Breast epithelium (tissue), 4 donors: ENCODE measurements around the gene PLEKHM3. TPM values are rescaled to one million over a fixed set of nuclear protein-coding genes. Genes with fewer than 3 reads are reported as not detected.
"Not testable (repeated sequence)": the region's sequence is repeated elsewhere in the genome, so short reads cannot be mapped to it uniquely, and the experiment has no call there.

Source experiments
- DNase-seq, 2 donors: peaks; one replicate each; pipeline ENCODE4 v3.0.0-alpha.2; 2019; ENCODE audit warnings: low spot score in 2 of 2
- H3K27ac ChIP-seq, 2 donors: fragments of 200-600 bp; sonication (generic) in 1 of 2; one replicate each; pipeline ENCODE4 v1.5.1; 2016 to 2019; ENCODE audit warnings: mild to moderate bottlenecking in 1 of 2
- H3K27me3 ChIP-seq, 2 donors: fragments of 200-600 bp; sonication (generic) in 1 of 2; one replicate each; pipeline versions ENCODE4 v1.5.1 to v1.6.0; 2017 to 2019; ENCODE audit warnings: control low read depth in 1 of 2, mild to moderate bottlenecking in 1 of 2
- H3K36me3 ChIP-seq: fragments of 200-600 bp; one replicate; pipeline ENCODE4 v1.5.1; 2019
- H3K4me1 ChIP-seq, 2 donors: fragments of 200-600 bp; sonication (generic); one replicate each; pipeline ENCODE4 v1.5.1; 2016 to 2019; ENCODE audit warnings: control low read depth in 1 of 2
- H3K4me3 ChIP-seq, 3 donors: fragments of 200-600 bp; sonication (generic); 1 replicate in 2 of 3; 2 replicates in 1 of 3; pipeline ENCODE4 v1.5.1; 2016 to 2019; ENCODE audit warnings: mild to moderate bottlenecking in 3 of 3, moderate library complexity in 2 of 3
- H3K9me3 ChIP-seq, 2 donors: fragments of 200-600 bp; sonication (generic) in 1 of 2; one replicate each; pipeline ENCODE4 v1.5.1; 2016 to 2019; ENCODE audit warnings: control low read depth in 1 of 2
- POLR2A ChIP-seq: fragments of 450-650 bp; IDR thresholded peaks from one replicate; pipeline ENCODE4 v1.6.1; 2016; ENCODE audit warnings: antibody characterized with exemption, mild to moderate bottlenecking, moderate library complexity
- POLR2AphosphoS5 ChIP-seq, 3 donors: sonication (generic); formaldehyde crosslinking; IDR thresholded peaks; one replicate each; pipeline ENCODE4 v1.6.1; 2017; ENCODE audit warnings: antibody characterized with exemption in 3 of 3
- intact Hi-C: fragments of 100-400 bp; cut with DNase I; formaldehyde crosslinking; loops from one replicate; pipeline ENCODE4 v1.15.1; 2023; ENCODE audit warnings: low total_unique reads
- total RNA-seq, 3 donors: library from RNA; depleted of rRNA; stranded (reverse); fragments of >200 nt; gene quantifications; one replicate each; pipeline ENCODE4 v1.1.0, GENCODE V29; 2016
- TF ChIP-seq, protein P1 (sequence below), 3 donors: fragments of 450-650 bp; IDR thresholded peaks; one replicate each; pipeline ENCODE4 v1.5.1; 2016 to 2017; ENCODE audit warnings: antibody characterized with exemption in 3 of 3, mild to moderate bottlenecking in 3 of 3, moderate library complexity in 3 of 3

The PLEKHM3 gene
- total RNA-seq, 3 donors from 2014 or later = 24.3 to 35.0 (median 29.0) TPM

- TF ChIP-seq, protein P1, sequence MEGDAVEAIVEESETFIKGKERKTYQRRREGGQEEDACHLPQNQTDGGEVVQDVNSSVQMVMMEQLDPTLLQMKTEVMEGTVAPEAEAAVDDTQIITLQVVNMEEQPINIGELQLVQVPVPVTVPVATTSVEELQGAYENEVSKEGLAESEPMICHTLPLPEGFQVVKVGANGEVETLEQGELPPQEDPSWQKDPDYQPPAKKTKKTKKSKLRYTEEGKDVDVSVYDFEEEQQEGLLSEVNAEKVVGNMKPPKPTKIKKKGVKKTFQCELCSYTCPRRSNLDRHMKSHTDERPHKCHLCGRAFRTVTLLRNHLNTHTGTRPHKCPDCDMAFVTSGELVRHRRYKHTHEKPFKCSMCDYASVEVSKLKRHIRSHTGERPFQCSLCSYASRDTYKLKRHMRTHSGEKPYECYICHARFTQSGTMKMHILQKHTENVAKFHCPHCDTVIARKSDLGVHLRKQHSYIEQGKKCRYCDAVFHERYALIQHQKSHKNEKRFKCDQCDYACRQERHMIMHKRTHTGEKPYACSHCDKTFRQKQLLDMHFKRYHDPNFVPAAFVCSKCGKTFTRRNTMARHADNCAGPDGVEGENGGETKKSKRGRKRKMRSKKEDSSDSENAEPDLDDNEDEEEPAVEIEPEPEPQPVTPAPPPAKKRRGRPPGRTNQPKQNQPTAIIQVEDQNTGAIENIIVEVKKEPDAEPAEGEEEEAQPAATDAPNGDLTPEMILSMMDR (IDR thresholded peaks at IDR 0.05) = no peak
- TF ChIP-seq POLR2AphosphoS5 (IDR thresholded peaks at IDR 0.05) = no peak
- no peak for TF ChIP-seq POLR2A
- Histone ChIP-seq H3K4me1 (no peaks in the 10 kb centered on the region), H3K27ac (no peak overlapping the region), H3K4me3 (no peak overlapping the region), H3K36me3 (no peaks in the 10 kb centered on the region), H3K27me3 (no peaks in the 10 kb centered on the region), H3K9me3 (no peaks in the 10 kb centered on the region)
- intact Hi-C loops = no loop called here
- no peak for DNase-seq
Observed at GRCh38 chr2:207950063-207950760, 75.1 kb downstream of the PLEKHM3 start.

GRCh38 chr2:207949245-207949644 is 76.1 kb downstream of the PLEKHM3 start:
- intact Hi-C loops, H3K9me3 ChIP-seq, H3K36me3 ChIP-seq, H3K4me1 ChIP-seq, DNase-seq, H3K4me3 ChIP-seq, H3K27me3 ChIP-seq, H3K27ac ChIP-seq: not testable (repeated sequence)

GRCh38 chr2:207944979-207945600 is 80.2 kb downstream of the PLEKHM3 start:
- H3K4me1 ChIP-seq = no peaks in the 10 kb centered on the region
- H3K36me3 ChIP-seq = no peaks in the 10 kb centered on the region
- TF ChIP-seq, protein P1 (IDR thresholded peaks at IDR 0.05) = no peak
- TF ChIP-seq POLR2AphosphoS5 (IDR thresholded peaks at IDR 0.05) (no peak), POLR2A (no peak)
- no peaks in the 10 kb centered on the region for H3K9me3 ChIP-seq
- no peak for DNase-seq
- H3K4me3 ChIP-seq = no peak overlapping the region
- H3K27me3 ChIP-seq = no peaks in the 10 kb centered on the region
- intact Hi-C loops = loop anchor here (2.0 kb wide), 1 partner anchor 70 kb away; no protein-coding TSS in a partner anchor
- no peak overlapping the region for H3K27ac ChIP-seq

GRCh38 chr2:207944334-207944733 is 81.0 kb downstream of the PLEKHM3 start:
- Histone ChIP-seq H3K36me3 (no peaks in the 10 kb centered on the region), H3K4me3 (no peak overlapping the region), H3K27ac (no peak overlapping the region), H3K27me3 (no peaks in the 10 kb centered on the region), H3K9me3 (no peaks in the 10 kb centered on the region), H3K4me1 (no peaks in the 10 kb centered on the region)
- no peak for DNase-seq
- intact Hi-C loops = loop anchor here (2.0 kb wide), 1 partner anchor 70 kb away; no protein-coding TSS in a partner anchor
- TF ChIP-seq POLR2AphosphoS5 (IDR thresholded peaks at IDR 0.05) = no peak
- no peak for TF ChIP-seq POLR2A
- TF ChIP-seq, protein P1 (IDR thresholded peaks at IDR 0.05) = no peak

DNA sequence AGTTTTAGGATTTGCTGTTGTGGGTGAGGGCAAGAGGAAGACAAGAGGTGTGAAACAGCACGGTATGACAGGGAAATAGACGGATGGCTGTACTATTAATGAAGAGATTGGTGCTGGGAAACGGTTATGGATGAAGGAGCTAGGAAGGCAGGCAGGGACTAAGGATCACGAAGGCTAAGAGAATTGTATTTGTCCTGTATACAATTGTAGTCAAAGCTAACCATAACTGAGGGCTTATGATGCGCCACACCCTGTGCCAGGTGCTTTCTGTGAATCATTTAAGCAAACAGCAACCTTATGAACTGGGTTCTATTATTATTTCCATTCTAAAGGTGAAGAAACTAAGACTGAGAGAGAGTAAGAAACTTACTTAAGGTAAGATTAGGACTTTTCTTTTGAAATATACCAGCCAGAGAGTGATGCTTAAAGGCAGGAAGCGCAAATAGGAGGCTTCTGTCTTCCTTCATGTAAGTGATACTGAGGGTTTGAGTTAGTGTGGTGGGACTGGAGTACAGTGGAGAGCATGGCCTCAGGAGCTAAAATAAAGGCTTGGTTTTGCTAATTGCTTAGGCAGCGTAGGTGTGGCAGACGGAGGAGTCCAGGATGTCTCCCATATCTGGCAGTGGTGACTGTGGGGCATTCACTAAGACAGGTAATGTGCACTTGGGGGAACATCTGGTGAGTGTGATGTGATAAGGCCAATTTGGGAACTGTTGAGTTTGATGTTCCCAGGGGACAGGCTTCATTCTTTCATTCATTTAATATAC is 85.8 kb downstream of the PLEKHM3 start:
- H3K36me3 ChIP-seq = no peaks in the 10 kb centered on the region
- no peak for DNase-seq
- no peak overlapping the region for H3K4me3 ChIP-seq
- TF ChIP-seq, protein P1 (IDR thresholded peaks at IDR 0.05) = no peak
- TF ChIP-seq POLR2A (no peak), POLR2AphosphoS5 (IDR thresholded peaks at IDR 0.05) (no peak)
- no peaks in the 10 kb centered on the region for H3K9me3 ChIP-seq
- intact Hi-C loops = no loop called here
- H3K27me3 ChIP-seq = no peaks in the 10 kb centered on the region
- H3K4me1 ChIP-seq = no peaks in the 10 kb centered on the region
- H3K27ac ChIP-seq = no peak overlapping the region
